H1 (cell line): Measurements from ENCODE around the gene SPATA25. TPM values are rescaled to one million over a fixed set of nuclear protein-coding genes. Genes with fewer than 3 reads are reported as not detected.

Source experiments
- CTCF ChIA-PET: fragments of 300-600 bp; sonication (Branson Sonifier 250); formaldehyde crosslinking; loops from one replicate; lab custom pipeline; 2021; ENCODE audit not compliant: partially characterized antibody; lab: Charles Lee
- POLR2A ChIA-PET: fragments of 300-600 bp; sonication (Branson Sonifier 250); formaldehyde crosslinking; loops from one replicate; lab custom pipeline; 2021; ENCODE audit warnings: inconsistent platforms; ENCODE audit not compliant: partially characterized antibody; lab: Charles Lee
- DNase-seq, 2 experiments: peaks; one replicate each; pipeline versions ENCODE4 v3.0.0 to v3.0.0-alpha.2; 2010 to 2022; ENCODE audit warnings: low spot score in 2 of 2, low read depth in 1 of 2, mixed read lengths in 1 of 2
- FAIRE-seq: peaks from 2 replicates; lab custom pipeline; 2011; peaks lifted over from hg19 to GRCh38; lab: Jason Lieb, UNC
- H2AFZ ChIP-seq: 2 replicates; pipeline ENCODE4 v1.8.1; 2012; ENCODE audit warnings: low read length, inconsistent platforms
- H2AK5ac ChIP-seq: 2 replicates; pipeline ENCODE4 v1.6.1; 2013; ENCODE audit warnings: low read depth, low read length
- H2BK120ac ChIP-seq: replicated peaks from 2 replicates; pipeline ENCODE3; 2013; ENCODE audit warnings: low read depth, low read length, inconsistent platforms
- H2BK12ac ChIP-seq: 2 replicates; pipeline ENCODE4 v1.6.1; 2013; ENCODE audit warnings: low read depth, low read length
- H2BK15ac ChIP-seq: 2 replicates; pipeline ENCODE4 v1.6.1; 2013; ENCODE audit warnings: low read length
- H2BK20ac ChIP-seq: 2 replicates; pipeline ENCODE4 v1.6.1; 2013; ENCODE audit warnings: low read length
- H2BK5ac ChIP-seq: 2 replicates; pipeline ENCODE4 v1.6.1; 2013; ENCODE audit warnings: low read depth, low read length
- H3K14ac ChIP-seq: 2 replicates; pipeline ENCODE4 v1.6.1; 2013; ENCODE audit warnings: inconsistent platforms; ENCODE audit not compliant: insufficient read length
- H3K18ac ChIP-seq: 2 replicates; pipeline ENCODE4 v1.6.1; 2013; ENCODE audit warnings: low read length; ENCODE audit errors: extremely low read depth
- H3K23ac ChIP-seq: 2 replicates; pipeline ENCODE4 v1.6.1; 2013; ENCODE audit warnings: inconsistent platforms; ENCODE audit not compliant: insufficient read length
- H3K23me2 ChIP-seq: 2 replicates; pipeline ENCODE4 v1.6.1; 2013; ENCODE audit warnings: low read depth, low read length
- H3K27ac ChIP-seq: 2 replicates; pipeline ENCODE4 v1.6.1; 2011; ENCODE audit warnings: low read depth, low read length, inconsistent platforms
- H3K27me3 ChIP-seq, 4 experiments: replicated peaks in 1 of 4; 1 replicate in 1 of 4; 2 replicates in 3 of 4; pipeline versions ENCODE4 v1.6.1 to v1.8.1; 2011 to 2013; ENCODE audit warnings: low read length in 3 of 4, mild to moderate bottlenecking in 3 of 4, inconsistent platforms in 2 of 4, mixed read lengths in 2 of 4, moderate library complexity in 1 of 4; ENCODE audit not compliant: control insufficient read depth in 3 of 4, insufficient read depth in 3 of 4; ENCODE audit errors: extremely low read depth in 1 of 4
- H3K36me3 ChIP-seq, 4 experiments: 2 replicates each; pipeline versions ENCODE4 v1.6.1 to v1.8.1; 2011 to 2013; ENCODE audit warnings: mild to moderate bottlenecking in 4 of 4, low read length in 3 of 4, moderate library complexity in 2 of 4, control low read depth in 1 of 4, inconsistent platforms in 1 of 4; ENCODE audit not compliant: insufficient read depth in 4 of 4, control insufficient read depth in 2 of 4
- H3K4ac ChIP-seq: replicated peaks from 2 replicates; pipeline ENCODE3; 2013; ENCODE audit warnings: low read length, low read depth, mixed read lengths, inconsistent platforms; ENCODE audit not compliant: insufficient read length
- H3K4me1 ChIP-seq, 4 experiments: replicated peaks in 1 of 4; 1 replicate in 1 of 4; 2 replicates in 3 of 4; pipeline versions ENCODE4 v1.6.1 to v1.8.1; 2011 to 2013; ENCODE audit warnings: low read length in 3 of 4, inconsistent platforms in 2 of 4, mixed read lengths in 1 of 4; ENCODE audit not compliant: insufficient read depth in 4 of 4, control insufficient read depth in 3 of 4
- H3K4me2 ChIP-seq, 2 experiments: 2 replicates each; pipeline versions ENCODE4 v1.6.1 to v1.8.1; 2011 to 2013; ENCODE audit warnings: low read depth in 2 of 2, low read length in 2 of 2, control low read depth in 1 of 2, inconsistent platforms in 1 of 2, mild to moderate bottlenecking in 1 of 2; ENCODE audit not compliant: insufficient read depth in 1 of 2
- H3K4me3 ChIP-seq, 4 experiments: fragments of 200-600, 300-600 bp in 1 of 4; sonication (generic), shearing (Covaris generic), sonication (Bioruptor Twin) in 1 of 4; 2 replicates each; pipeline versions ENCODE4 v1.5.1 to v1.8.1; 2011 to 2016; ENCODE audit warnings: low read length in 4 of 4, low read depth in 3 of 4, control low read depth in 2 of 4, inconsistent platforms in 2 of 4, mild to moderate bottlenecking in 2 of 4, mixed read lengths in 1 of 4, moderate library complexity in 1 of 4; ENCODE audit not compliant: insufficient read depth in 2 of 4; ENCODE audit errors: extremely low read depth in 1 of 4
- H3K56ac ChIP-seq: replicated peaks from 2 replicates; pipeline ENCODE3; 2013; ENCODE audit warnings: low read depth, mild to moderate bottlenecking, mixed read lengths, low read length, inconsistent platforms; ENCODE audit not compliant: insufficient read length
- H3K79me1 ChIP-seq: 2 replicates; pipeline ENCODE4 v1.6.1; 2013; ENCODE audit warnings: low read depth, low read length, control low read depth
- H3K79me2 ChIP-seq, 2 experiments: 2 replicates each; pipeline versions ENCODE4 v1.6.1 to v1.8.1; 2012 to 2013; ENCODE audit warnings: low read length in 2 of 2, mild to moderate bottlenecking in 2 of 2, inconsistent platforms in 1 of 2; ENCODE audit not compliant: insufficient read depth in 2 of 2, control insufficient read depth in 1 of 2
- H3K9ac ChIP-seq, 4 experiments: replicated peaks in 1 of 4; 1 replicate in 1 of 4; 2 replicates in 3 of 4; pipeline versions ENCODE4 v1.6.1 to v1.8.1; 2011 to 2013; ENCODE audit warnings: low read depth in 3 of 4, low read length in 3 of 4, control low read depth in 2 of 4, mild to moderate bottlenecking in 2 of 4, moderate library complexity in 2 of 4, inconsistent platforms in 1 of 4; ENCODE audit errors: extremely low read depth in 1 of 4
- H3K9me3 ChIP-seq, 2 experiments: 2 replicates each; pipeline versions ENCODE4 v1.6.1 to v1.8.1; 2012 to 2013; ENCODE audit warnings: mild to moderate bottlenecking in 2 of 2, moderate library complexity in 2 of 2, control low read depth in 1 of 2, inconsistent platforms in 1 of 2, low read depth in 1 of 2, low read length in 1 of 2, mixed read lengths in 1 of 2; ENCODE audit not compliant: insufficient read depth in 2 of 2
- H4K20me1 ChIP-seq, 2 experiments: replicated peaks in 1 of 2; 2 replicates each; pipeline versions ENCODE3 to v1.8.1; 2011 to 2013; ENCODE audit warnings: inconsistent platforms in 2 of 2, low read length in 2 of 2, mild to moderate bottlenecking in 1 of 2; ENCODE audit not compliant: insufficient read depth in 2 of 2, control insufficient read depth in 1 of 2
- H4K5ac ChIP-seq: 2 replicates; pipeline ENCODE4 v1.6.1; 2013; ENCODE audit warnings: low read length, low read depth, mixed read lengths, inconsistent platforms; ENCODE audit not compliant: insufficient read length
- H4K8ac ChIP-seq: 2 replicates; pipeline ENCODE4 v1.8.0; 2013; ENCODE audit warnings: mild to moderate bottlenecking, moderate library complexity, low read length, inconsistent platforms; ENCODE audit not compliant: insufficient read depth; ENCODE audit errors: extremely low read depth
- H4K91ac ChIP-seq: replicated peaks from 2 replicates; pipeline ENCODE3; 2013; ENCODE audit warnings: low read length, mixed read lengths, inconsistent platforms; ENCODE audit not compliant: insufficient read length
- CBX5 ChIP-seq: fragments of 300-800, 300-1000 bp; sonication (generic); IDR thresholded peaks from 2 replicates; pipeline ENCODE4 v1.7.1; 2016; ENCODE audit warnings: antibody characterized with exemption, low read length, low read depth
- FOSL1 ChIP-seq: IDR thresholded peaks from 2 replicates; pipeline ENCODE4 v1.6.1; 2011; ENCODE audit warnings: mild to moderate bottlenecking, low read depth, low read length, moderate library complexity; ENCODE audit not compliant: insufficient read depth
- GABPA ChIP-seq: IDR thresholded peaks from 2 replicates; pipeline ENCODE4 v1.6.1; 2011; ENCODE audit warnings: mild to moderate bottlenecking, low read length, moderate library complexity, borderline replicate concordance; ENCODE audit not compliant: insufficient read depth
- TBP ChIP-seq: IDR thresholded peaks from 2 replicates; pipeline ENCODE4 v1.6.1; 2011; ENCODE audit warnings: low read depth, low read length, improper control_type of control experiment
- TEAD4 ChIP-seq: IDR thresholded peaks from 2 replicates; pipeline ENCODE4 v1.6.1; 2012; ENCODE audit warnings: low read depth, low read length, inconsistent platforms, mixed read lengths
- YY1 ChIP-seq: IDR thresholded peaks from 2 replicates; pipeline ENCODE4 v1.6.1; 2011; ENCODE audit warnings: low read depth, mild to moderate bottlenecking, low read length
- WGBS, 2 experiments: shearing (Covaris generic) in 1 of 2; methylation state at CpG; one replicate each; pipeline versions ENCODE4 v1.1.6 to v1.1.7; 2013 to 2015; ENCODE audit warnings: low lambda C conversion rate in 2 of 2, mixed read lengths in 2 of 2, inconsistent platforms in 1 of 2, low coverage in 1 of 2, missing lambda C conversion rate in 1 of 2; ENCODE audit not compliant: insufficient replicate concordance in 2 of 2, insufficient coverage in 1 of 2, insufficient read length in 1 of 2; ENCODE audit errors: extremely low coverage in 1 of 2, missing lambda C conversion rate in 1 of 2; 5-methylcytosine and 5-hydroxymethylcytosine counted together
- polyA plus RNA-seq, 7 experiments: library from polyadenylated mRNA; depleted of rRNA in 3 of 7; stranded (reverse) in 5 of 7; unstranded in 2 of 7; fragments of >200 nt in 5 of 7; fragments of 200-250 nt in 2 of 7; gene quantifications; 1 replicate in 5 of 7; 2 replicates in 1 of 7; 4 replicates in 1 of 7; pipeline versions ENCODE4 v1.2.1 to v1.2.3, GENCODE V29; 2011 to 2013; ENCODE audit warnings: missing spikeins in 2 of 7, mixed read lengths in 2 of 7
- total RNA-seq: library from RNA; stranded (reverse); fragmentation: NEBNext Ultra II Directional; extraction: Animal tissue kit (Norgen Biotek cat#: 25700); gene quantifications from 2 replicates; pipeline ENCODE4 v1.2.1, GENCODE V29; 2021
- TF ChIP-seq, protein P1 (sequence below): IDR thresholded peaks from 2 replicates; pipeline ENCODE4 v1.6.1; 2011; ENCODE audit warnings: low read depth, mild to moderate bottlenecking, low read length; ENCODE audit not compliant: insufficient read depth

Gene SPATA25
- total and polyA plus RNA-seq, 2 of the 8 experiments (the other 6 are each of a cell fraction or from before 2014, with no cell fraction given): 2.0 to 3.0 TPM

DNA sequence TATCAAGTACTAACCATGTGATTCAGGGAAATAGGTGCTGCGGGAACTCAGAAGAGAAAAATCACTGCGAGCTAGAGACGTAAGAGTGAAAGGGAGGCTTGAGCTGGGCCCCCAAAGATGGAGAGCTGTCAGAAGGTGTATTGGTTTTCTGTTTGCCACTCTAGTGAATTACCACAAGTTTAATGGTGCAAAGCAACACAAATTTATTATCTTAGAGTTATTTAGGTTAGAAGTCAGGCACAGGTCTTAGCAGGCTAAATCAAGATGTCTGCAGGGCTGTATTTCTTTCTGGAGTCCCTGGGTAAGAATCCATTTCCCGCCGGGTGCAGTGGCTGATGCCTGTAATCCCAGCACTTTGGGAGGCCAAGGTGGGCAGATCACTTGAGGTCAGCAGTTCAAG is 27.5 kb downstream of the SPATA25 start:
- H3K79me1 ChIP-seq: no peaks in the 10 kb centered on the region; the same call in 1 of the 2 replicates
- no peak overlapping the region for H3K18ac ChIP-seq
- H3K27me3 ChIP-seq: no peaks in the 10 kb centered on the region
- H2BK15ac ChIP-seq: no peak overlapping the region
- 83% methylated on average over 5 of the region's 5 CpGs; no CpG with 5 or more reads in 1 of the 2 experiments for WGBS, 2 experiments
- no peaks in the 10 kb centered on the region; a peak in 2 of 8 replicates for H3K36me3 ChIP-seq
- CTCF ChIA-PET: no interaction called here
- TF ChIP-seq TBP (no peak), CBX5 (no peak), FOSL1 (no peak), YY1 (no peak), TEAD4 (no peak), GABPA (no peak)
- TF ChIP-seq, protein P1, sequence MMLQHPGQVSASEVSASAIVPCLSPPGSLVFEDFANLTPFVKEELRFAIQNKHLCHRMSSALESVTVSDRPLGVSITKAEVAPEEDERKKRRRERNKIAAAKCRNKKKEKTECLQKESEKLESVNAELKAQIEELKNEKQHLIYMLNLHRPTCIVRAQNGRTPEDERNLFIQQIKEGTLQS: no peak
- TF ChIP-seq, all 59 proteins: peak for 0
- no peak overlapping the region for H2AK5ac ChIP-seq
- H3K56ac ChIP-seq: no peak overlapping the region
- H2AFZ ChIP-seq: no peak overlapping the region
- POLR2A ChIA-PET: interaction anchor here (1.1 to 9.9 kb wide), 2 partner anchors 21 to 51 kb away, joined by 3 to 178 read pairs; partner anchors contain the start of gene SNX21
- H4K20me1 ChIP-seq: no peaks in the 10 kb centered on the region
- H3K4ac ChIP-seq: no peak overlapping the region
- no peak overlapping the region for H3K27ac ChIP-seq
- H3K23ac ChIP-seq: no peak overlapping the region
- H2BK20ac ChIP-seq: no peak overlapping the region
- H3K9me3 ChIP-seq: no peaks in the 10 kb centered on the region
- H4K5ac ChIP-seq: no peak overlapping the region
- no peak overlapping the region for H2BK12ac ChIP-seq
- no peak for FAIRE-seq
- peaks cover 2 to 6% (median 4%) of the 10 kb centered on the region in 4 experiments for H3K4me1 ChIP-seq
- H3K14ac ChIP-seq: no peak overlapping the region
- H3K9ac ChIP-seq: no peak overlapping the region
- H3K4me2 ChIP-seq: no peak overlapping the region; a peak in 1 of 4 replicates
- peaks cover 8% of the 10 kb centered on the region; the same call in 1 of the 2 replicates for H3K23me2 ChIP-seq
- no peak overlapping the region for H4K91ac ChIP-seq
- peaks cover 0 to 19% of the 10 kb centered on the region in 2 experiments; a peak in 2 of 4 replicates for H3K79me2 ChIP-seq
- no peak overlapping the region for H4K8ac ChIP-seq
- no peak overlapping the region for H3K4me3 ChIP-seq
- no peak overlapping the region for H2BK120ac ChIP-seq
- no peak overlapping the region for H2BK5ac ChIP-seq
- DNase-seq: no peak
